ENCODE data around the gene SPACA7. TPM values are rescaled to one million over a fixed set of nuclear protein-coding genes. Genes with fewer than 3 reads are reported as not detected.

The SPACA7 gene
- total and polyA plus RNA-seq, 10 of the 15 experiments (the other 5 are each of a cell fraction or from before 2014, with no cell fraction given), result not detected

- FAIRE-seq, result no peak
- ChIA-PET POLR2A (no interaction called here), CTCF (interaction anchor here (1.3 to 2.6 kb wide), 3 partner anchors 14 to 186 kb away, joined by 3 to 10 read pairs (median 4); no protein-coding TSS in a partner anchor), SMC1A (ENCODE audit: uncharacterized antibody, unreplicated experiment) (interaction anchor here (1.1 kb wide), 1 partner anchor 968 kb away, joined by 4 read pairs; no protein-coding TSS in a partner anchor), RAD21 (ENCODE audit: unreplicated experiment) (interaction anchor here (2.4 kb wide), 1 partner anchor 968 kb away, joined by 12 read pairs; no protein-coding TSS in a partner anchor)
- intact Hi-C loops (cut with micrococcal nuclease; ENCODE audit: unreplicated experiment) (loop anchor here (10.0 kb wide), 1 partner anchor 163 kb away; no protein-coding TSS in a partner anchor), in situ Hi-C loops (cut with MboI) (loop anchor here (5.0 to 25.0 kb wide), 2 partner anchors 970 to 1355 kb away; no protein-coding TSS in a partner anchor)
- BruUV-seq (replicated peaks), result no TSS peak
- no peak overlapping the region for H3K4me3 ChIP-seq
- no peak overlapping the region for H2AFZ ChIP-seq (ENCODE audit: control insufficient read depth, low read depth, low read length)
- H3K9me3 ChIP-seq (replicated peaks; ENCODE audit: control insufficient read depth, insufficient read depth, low read length), result no peaks in the 10 kb centered on the region
- H3K79me2 ChIP-seq (ENCODE audit: control insufficient read depth, insufficient read depth, low read length), result no peaks in the 10 kb centered on the region
- H3K4me1 ChIP-seq (ENCODE audit: control insufficient read depth, insufficient read depth, low read length), result no peaks in the 10 kb centered on the region
- ATAC-seq, result no peak
- no peak overlapping the region for H3K27ac ChIP-seq (ENCODE audit: control insufficient read depth, insufficient read depth)
- no peaks in the 10 kb centered on the region for H3K36me3 ChIP-seq (ENCODE audit: control insufficient read depth in 2 of 2, insufficient read depth in 2 of 2, low read length in 1 of 2)
- no peaks in the 10 kb centered on the region for H3K27me3 ChIP-seq (replicated peaks in 1 of 2; ENCODE audit: control insufficient read depth in 2 of 2, insufficient read depth in 2 of 2, low read length in 1 of 2)
- TF ChIP-seq POLR2AphosphoS5 (IDR thresholded peaks at IDR 0.05; ENCODE audit: low read length), result no peak
- TF ChIP-seq ZBTB40 (IDR thresholded peaks at IDR 0.05; ENCODE audit: borderline replicate concordance), result no peak
- no peak for TF ChIP-seq BHLHE40 (IDR thresholded peaks at IDR 0.05; ENCODE audit: borderline replicate concordance in 1 of 2, low read depth in 2 of 2, low read length in 1 of 2)
- no peak for TF ChIP-seq RB1 (IDR thresholded peaks at IDR 0.05; ENCODE audit: borderline replicate concordance)
- no peak for TF ChIP-seq POLR2A (IDR thresholded peaks at IDR 0.05; ENCODE audit: low read depth, low read length)
- TF ChIP-seq STAT1 (conservative IDR thresholded peaks at IDR 0.05), result no peak
- no peak for TF ChIP-seq MYC (IDR thresholded peaks at IDR 0.05; ENCODE audit: insufficient read depth, insufficient read length, insufficient replicate concordance, low read length, severe bottlenecking)
- TF ChIP-seq PAX5 (IDR thresholded peaks at IDR 0.05; ENCODE audit: borderline replicate concordance, low read depth, low read length), result no peak
- no peak for TF ChIP-seq ZNF24 (IDR thresholded peaks at IDR 0.05)
- no peak for TF ChIP-seq PBX3 (IDR thresholded peaks at IDR 0.05; ENCODE audit: insufficient replicate concordance, low read depth, low read length)
- no peak for TF ChIP-seq RUNX3 (IDR thresholded peaks at IDR 0.05; ENCODE audit: low read length)
- TF ChIP-seq RELB (IDR thresholded peaks at IDR 0.05; ENCODE audit: low read depth), result no peak
- TF ChIP-seq HCFC1 (IDR thresholded peaks at IDR 0.05; ENCODE audit: low read length), result no peak
- TF ChIP-seq ATF2 (IDR thresholded peaks at IDR 0.05; ENCODE audit: low read length), result no peak
- TF ChIP-seq BCL11A (IDR thresholded peaks at IDR 0.05; ENCODE audit: low read depth, low read length), result no peak
- TF ChIP-seq HDAC2 (IDR thresholded peaks at IDR 0.05), result no peak
- WGBS (ENCODE audit: insufficient coverage, insufficient replicate concordance, low lambda C conversion rate, missing lambda C conversion rate), result 59% methylated on average over 14 of the region's 19 CpGs
- H4K20me1 ChIP-seq (ENCODE audit: control insufficient read depth, insufficient read depth), result no peaks in the 10 kb centered on the region
- no peak overlapping the region for H3K4me2 ChIP-seq (ENCODE audit: control insufficient read depth, insufficient read depth)
- no peak for DNase-seq (ENCODE audit: low read depth, low spot score)
- no peak overlapping the region for H3K9ac ChIP-seq (ENCODE audit: control insufficient read depth, insufficient read depth, low read length)
Observed at GRCh38 chr13:112441779-112442310, 65.7 kb downstream of the SPACA7 start.
